ENCODE data around the gene CCNC. TPM values are rescaled to one million over a fixed set of nuclear protein-coding genes. Genes with fewer than 3 reads are reported as not detected.

The CCNC gene
- total and polyA plus RNA-seq, 4 donors = 24.4 to 40.4 (median 37.7) TPM

DNA sequence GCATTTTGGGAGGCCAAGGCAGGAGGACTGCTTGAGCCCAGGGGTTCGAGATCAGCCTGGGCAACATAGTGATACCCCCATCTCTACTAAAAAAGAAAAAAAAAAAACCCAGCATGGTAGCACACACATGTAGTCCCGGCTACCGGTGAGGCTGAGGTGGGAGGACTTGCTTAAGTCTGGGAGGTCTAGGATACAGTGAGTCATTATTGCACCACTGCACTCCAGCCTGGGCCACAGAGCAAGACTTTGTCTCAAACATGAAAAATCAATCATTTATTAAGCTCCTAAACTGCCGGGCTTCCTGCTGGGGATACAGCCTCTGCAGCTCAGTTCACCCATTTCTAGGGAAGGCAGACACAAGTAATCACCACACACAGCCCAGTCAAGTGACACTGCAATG is 45.9 kb downstream of the CCNC start:
- WGBS, 2 donors = 88 to 92% methylated on average over 4 of the region's 4 CpGs

DNA sequence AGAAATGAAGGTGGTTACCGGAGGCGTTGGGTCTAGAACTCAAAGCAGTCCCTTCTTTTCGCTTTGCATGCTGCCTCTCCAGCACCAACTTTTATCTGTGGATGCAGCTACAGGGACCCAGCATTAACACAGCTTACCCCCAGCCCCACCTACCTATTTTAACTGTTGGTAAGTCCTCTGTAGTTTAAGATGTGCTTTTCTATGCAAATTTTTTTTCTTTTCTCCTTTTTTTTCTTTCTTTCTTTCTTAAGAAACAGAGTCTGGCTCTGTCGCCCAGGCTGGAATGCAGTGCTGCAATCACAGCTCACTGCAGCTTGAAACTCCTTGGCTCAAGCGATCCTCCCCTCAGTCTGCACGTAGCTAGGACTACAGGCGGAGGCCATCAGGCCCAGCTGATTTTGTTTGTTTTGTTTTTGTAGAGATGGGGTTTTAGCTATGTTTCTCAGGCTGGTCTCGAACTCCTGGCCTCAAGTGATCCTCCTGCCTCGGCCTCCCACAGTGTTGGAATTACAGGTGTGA is 46.8 kb downstream of the CCNC start:
- Histone ChIP-seq H3K27me3 (ENCODE audit: control insufficient read depth in 1 of 2, insufficient read depth in 2 of 2, low read length in 1 of 2) (no peaks in the 10 kb centered on the region), H3K4me3 (ENCODE audit: low read length in 2 of 2) (peak overlapping the region; percentile 74 to 76), H3K9me3 (ENCODE audit: control insufficient read depth, low read length) (no peaks in the 10 kb centered on the region), H3K27ac (ENCODE audit: low read depth in 1 of 2, low read length in 2 of 2) (peak overlapping the region; percentile 54 to 85), H3K36me3 (ENCODE audit: control insufficient read depth in 1 of 2, insufficient read depth in 2 of 2, low read length in 1 of 2) (no peaks in the 10 kb centered on the region), H3K4me1 (ENCODE audit: control insufficient read depth in 1 of 2, insufficient read depth in 2 of 2, low read length in 2 of 2) (no peaks in the 10 kb centered on the region)
- intact Hi-C loops (cut with DNase I) = loop anchor here (5.0 kb wide), 1 partner anchor 46 kb away; the partner anchor contains the start of gene CCNC (in 2 of the 2)
- peak in 1 of 2 donors; percentile 63 for DNase-seq
- WGBS, 2 donors = 11 to 15% methylated on average over 9 of the region's 9 CpGs
- ATAC-seq (ENCODE audit: low FRiP score) = peak; percentile 75

More for the DNA sequence above, 45.9 kb downstream of the CCNC start:
- Histone ChIP-seq H3K4me3 (ENCODE audit: low read length in 2 of 2) (no peak overlapping the region), H3K36me3 (ENCODE audit: control insufficient read depth in 1 of 2, insufficient read depth in 2 of 2, low read length in 1 of 2) (no peaks in the 10 kb centered on the region), H3K27ac (ENCODE audit: low read depth in 1 of 2, low read length in 2 of 2) (no peak overlapping the region), H3K4me1 (ENCODE audit: control insufficient read depth in 1 of 2, insufficient read depth in 2 of 2, low read length in 2 of 2) (no peaks in the 10 kb centered on the region), H3K27me3 (ENCODE audit: control insufficient read depth in 1 of 2, insufficient read depth in 2 of 2, low read length in 1 of 2) (no peaks in the 10 kb centered on the region), H3K9me3 (ENCODE audit: control insufficient read depth, low read length) (no peaks in the 10 kb centered on the region)
- intact Hi-C loops (cut with DNase I) = loop anchor here (5.0 kb wide), 1 partner anchor 45 kb away; the partner anchor contains the start of gene CCNC (in 2 of the 2)
- DNase-seq = no peak
- ATAC-seq (ENCODE audit: low FRiP score) = no peak

DNA sequence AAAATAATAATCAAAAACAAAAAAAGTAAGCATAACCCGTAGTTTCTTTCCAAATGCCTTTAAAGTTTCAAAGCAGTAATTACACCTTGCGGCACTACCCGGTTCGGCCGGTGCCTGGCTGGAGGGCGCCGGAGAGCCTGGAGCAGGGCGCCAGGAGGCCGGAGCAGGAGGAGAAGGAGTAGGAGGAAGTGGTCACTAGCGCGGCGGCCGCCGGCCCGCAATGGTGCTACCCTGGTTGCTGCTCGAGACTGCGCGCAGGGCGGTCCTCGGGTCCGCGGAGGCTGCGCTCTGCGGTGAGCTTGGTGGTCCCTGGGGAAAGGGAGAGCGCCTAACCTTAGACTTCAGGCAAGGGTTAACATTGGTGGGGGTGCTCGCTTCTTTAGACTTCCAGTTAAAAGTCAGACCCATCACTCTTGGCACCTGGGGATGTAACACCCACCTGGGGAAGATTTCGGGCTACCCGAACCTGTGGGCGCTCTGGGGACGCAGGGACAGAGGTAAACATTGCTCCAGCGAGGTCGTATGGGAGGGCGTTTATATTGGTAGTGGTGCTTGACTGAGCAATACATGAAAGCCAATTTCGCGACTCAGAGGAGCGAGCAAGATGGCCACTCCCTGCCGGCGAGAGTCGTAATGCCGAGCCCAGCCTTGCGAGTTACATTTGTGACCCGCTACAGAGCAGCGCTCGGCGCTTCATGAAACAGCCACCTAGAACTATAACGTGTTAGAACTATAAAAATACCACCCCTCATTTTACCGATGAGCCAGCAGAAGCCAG is 47.4 kb downstream of the CCNC start:
- 0% methylated on average over 47 of the region's 47 CpGs for WGBS, 2 donors
- Histone ChIP-seq H3K4me1 (ENCODE audit: control insufficient read depth in 1 of 2, insufficient read depth in 2 of 2, low read length in 2 of 2) (no peaks in the 10 kb centered on the region), H3K27ac (ENCODE audit: low read depth in 1 of 2, low read length in 2 of 2) (peak overlapping the region; percentile 54 to 85), H3K4me3 (ENCODE audit: low read length in 2 of 2) (peak overlapping the region; percentile 74 to 76), H3K27me3 (ENCODE audit: control insufficient read depth in 1 of 2, insufficient read depth in 2 of 2, low read length in 1 of 2) (no peaks in the 10 kb centered on the region), H3K36me3 (ENCODE audit: control insufficient read depth in 1 of 2, insufficient read depth in 2 of 2, low read length in 1 of 2) (no peaks in the 10 kb centered on the region), H3K9me3 (ENCODE audit: control insufficient read depth, low read length) (no peaks in the 10 kb centered on the region)
- intact Hi-C loops (cut with DNase I) = loop anchor here (5.0 kb wide), 1 partner anchor 46 kb away; the partner anchor contains the start of gene CCNC (in 2 of the 2)
- DNase-seq = peak; percentile 90 to 93
- peak; percentile 98 for ATAC-seq (ENCODE audit: low FRiP score)

DNA sequence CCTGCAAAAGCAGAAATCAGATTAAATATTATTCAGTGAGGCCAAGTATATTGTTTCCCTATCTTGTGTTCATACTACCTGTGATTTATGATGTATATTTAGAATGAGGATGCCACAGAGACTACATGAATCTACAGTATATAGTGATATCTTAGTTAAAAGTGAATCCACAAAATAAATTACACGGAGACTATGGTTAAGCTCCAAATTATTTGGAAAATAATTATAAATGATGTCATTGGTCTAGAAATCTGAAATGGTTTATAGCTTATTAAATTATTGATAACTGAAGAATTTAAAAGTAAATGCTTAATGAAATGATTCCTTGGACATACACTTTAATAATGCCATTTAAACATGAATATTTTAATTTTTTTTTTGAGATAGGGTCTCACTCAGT is 49.0 kb downstream of the CCNC start:
- ATAC-seq (ENCODE audit: low FRiP score) = no peak
- no peaks in the 10 kb centered on the region for H3K9me3 ChIP-seq (ENCODE audit: control insufficient read depth, low read length)
- no peaks in the 10 kb centered on the region for H3K27me3 ChIP-seq (ENCODE audit: control insufficient read depth in 1 of 2, insufficient read depth in 2 of 2, low read length in 1 of 2)
- no peak overlapping the region for H3K4me3 ChIP-seq (ENCODE audit: low read length in 2 of 2)
- DNase-seq = no peak
- H3K36me3 ChIP-seq (ENCODE audit: control insufficient read depth in 1 of 2, insufficient read depth in 2 of 2, low read length in 1 of 2) = no peaks in the 10 kb centered on the region
- H3K4me1 ChIP-seq (ENCODE audit: control insufficient read depth in 1 of 2, insufficient read depth in 2 of 2, low read length in 2 of 2) = no peaks in the 10 kb centered on the region
- 94% methylated on average over 1 of the region's 1 CpG for WGBS, 2 donors
- no peak overlapping the region for H3K27ac ChIP-seq (ENCODE audit: low read depth in 1 of 2, low read length in 2 of 2)
- intact Hi-C loops (cut with DNase I) = no loop called here

DNA sequence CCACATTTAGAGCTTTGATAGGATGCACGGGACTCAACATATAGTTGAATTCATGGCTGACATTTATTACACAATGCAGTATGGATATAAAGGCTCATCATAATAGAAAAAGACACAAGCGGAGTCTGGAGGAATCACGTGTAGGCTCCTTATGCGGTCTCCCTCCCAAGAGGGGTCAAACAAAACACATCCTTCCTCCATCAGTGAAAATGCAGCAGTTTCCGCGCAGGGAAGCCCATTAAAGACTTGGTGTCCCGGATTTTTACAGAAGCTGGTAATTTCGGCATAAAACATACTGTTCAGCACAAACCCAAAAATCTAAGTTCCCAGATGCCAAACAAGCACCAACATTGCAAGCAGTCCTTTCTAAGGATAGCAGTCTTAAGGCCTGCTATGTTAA is 54.4 kb downstream of the CCNC start:
- no peaks in the 10 kb centered on the region for H3K9me3 ChIP-seq (ENCODE audit: control insufficient read depth, low read length)
- H3K4me1 ChIP-seq (ENCODE audit: control insufficient read depth in 1 of 2, insufficient read depth in 2 of 2, low read length in 2 of 2) = peaks cover 0 to 1% of the 10 kb centered on the region in 2 donors
- H3K36me3 ChIP-seq (ENCODE audit: control insufficient read depth in 1 of 2, insufficient read depth in 2 of 2, low read length in 1 of 2) = no peaks in the 10 kb centered on the region
- ATAC-seq (ENCODE audit: low FRiP score) (no peak), DNase-seq (no peak)
- no peak overlapping the region for H3K27ac ChIP-seq (ENCODE audit: low read depth in 1 of 2, low read length in 2 of 2)
- peak overlapping the region; percentile 4 to 29 for H3K4me3 ChIP-seq (ENCODE audit: low read length in 2 of 2)
- intact Hi-C loops (cut with DNase I) = loop anchor here in 1 of 2 donors (5.0 kb wide), 1 partner anchor 82 kb away; no protein-coding TSS in a partner anchor
- H3K27me3 ChIP-seq (ENCODE audit: control insufficient read depth in 1 of 2, insufficient read depth in 2 of 2, low read length in 1 of 2) = no peaks in the 10 kb centered on the region
- WGBS, 2 donors = 73 to 83% methylated on average over 8 of the region's 8 CpGs

DNA sequence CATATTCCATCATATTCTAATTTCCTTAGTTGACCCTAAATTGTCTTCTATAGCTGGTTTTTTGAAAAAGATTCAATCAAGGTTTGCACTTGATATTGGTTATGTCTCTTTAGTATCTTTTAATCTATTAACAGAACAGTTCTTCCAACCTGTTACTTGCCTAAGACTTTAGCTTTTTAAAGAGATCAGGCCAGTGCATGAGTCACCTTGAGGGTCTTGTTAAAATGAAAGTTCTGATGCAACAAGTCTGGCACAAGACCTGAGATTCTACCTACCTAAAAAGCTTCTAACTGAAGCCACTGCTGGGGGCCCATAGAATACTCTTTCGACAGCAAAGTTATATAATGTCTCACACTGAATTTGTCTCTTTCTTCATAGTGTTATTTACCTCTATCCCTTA is 56.4 kb downstream of the CCNC start:
- H3K9me3 ChIP-seq (ENCODE audit: control insufficient read depth, low read length) = no peaks in the 10 kb centered on the region
- H3K27me3 ChIP-seq (ENCODE audit: control insufficient read depth in 1 of 2, insufficient read depth in 2 of 2, low read length in 1 of 2) = no peaks in the 10 kb centered on the region
- WGBS, 2 donors = 95 to 99% methylated on average over 1 of the region's 1 CpG

DNA sequence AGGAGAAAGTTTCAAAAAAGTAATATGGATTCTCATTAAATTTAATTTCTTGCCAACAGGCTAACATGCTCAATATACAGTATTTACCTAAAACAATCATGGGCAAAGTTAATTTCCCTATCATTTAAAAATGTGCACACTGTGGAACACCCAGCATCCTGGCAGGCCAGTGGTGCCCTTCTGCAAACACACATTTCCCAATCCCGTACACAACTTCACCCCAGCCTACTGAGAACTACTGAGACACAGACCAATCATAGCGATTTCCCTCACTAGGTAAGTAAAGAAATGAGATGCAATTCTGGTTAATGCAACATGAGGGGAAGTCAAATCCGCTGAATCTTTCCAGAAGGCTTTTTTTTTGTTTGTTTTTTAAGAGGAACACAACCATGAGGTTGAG is 60.8 kb downstream of the CCNC start:
- Histone ChIP-seq H3K9me3 (ENCODE audit: control insufficient read depth, low read length) (no peaks in the 10 kb centered on the region), H3K4me3 (ENCODE audit: low read length in 2 of 2) (no peak overlapping the region), H3K4me1 (ENCODE audit: control insufficient read depth in 1 of 2, insufficient read depth in 2 of 2, low read length in 2 of 2) (no peaks in the 10 kb centered on the region), H3K27me3 (ENCODE audit: control insufficient read depth in 1 of 2, insufficient read depth in 2 of 2, low read length in 1 of 2) (no peaks in the 10 kb centered on the region), H3K36me3 (ENCODE audit: control insufficient read depth in 1 of 2, insufficient read depth in 2 of 2, low read length in 1 of 2) (peaks cover 0 to 2% of the 10 kb centered on the region in 2 donors), H3K27ac (ENCODE audit: low read depth in 1 of 2, low read length in 2 of 2) (no peak overlapping the region)
- intact Hi-C loops (cut with DNase I) = no loop called here
- DNase-seq (no peak), ATAC-seq (ENCODE audit: low FRiP score) (no peak)
- 92 to 95% methylated on average over 3 of the region's 3 CpGs for WGBS, 2 donors

More for the DNA sequence above, 56.4 kb downstream of the CCNC start:
- H3K4me1 ChIP-seq (ENCODE audit: control insufficient read depth in 1 of 2, insufficient read depth in 2 of 2, low read length in 2 of 2) = peaks cover 0 to 1% of the 10 kb centered on the region in 2 donors
- no peak for DNase-seq
- intact Hi-C loops (cut with DNase I) = loop anchor here in 1 of 2 donors (5.0 kb wide), 1 partner anchor 80 kb away; no protein-coding TSS in a partner anchor
- H3K36me3 ChIP-seq (ENCODE audit: control insufficient read depth in 1 of 2, insufficient read depth in 2 of 2, low read length in 1 of 2) = no peaks in the 10 kb centered on the region
- no peak for ATAC-seq (ENCODE audit: low FRiP score)
- no peak overlapping the region for H3K4me3 ChIP-seq (ENCODE audit: low read length in 2 of 2)
- H3K27ac ChIP-seq (ENCODE audit: low read depth in 1 of 2, low read length in 2 of 2) = no peak overlapping the region

DNA sequence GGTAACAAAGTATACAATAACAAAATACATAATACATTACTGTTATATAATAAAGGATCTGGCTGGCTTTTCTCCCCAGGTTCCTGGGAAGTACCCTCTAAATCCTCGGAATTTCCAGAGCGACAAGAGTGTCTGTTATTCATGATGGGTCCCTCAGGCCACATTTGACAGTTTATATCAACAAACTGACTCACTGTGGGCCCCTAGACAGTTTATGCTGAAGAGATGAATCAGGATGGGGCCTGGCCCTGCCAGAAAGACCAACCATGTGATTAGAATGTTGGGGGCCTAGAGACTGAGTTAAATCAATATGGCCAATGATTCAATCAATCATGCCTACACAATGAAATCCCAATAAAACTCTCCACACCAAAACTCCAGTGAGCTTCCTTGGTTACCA is 66.7 kb downstream of the CCNC start:
- Histone ChIP-seq H3K4me1 (ENCODE audit: control insufficient read depth in 1 of 2, insufficient read depth in 2 of 2, low read length in 2 of 2) (no peaks in the 10 kb centered on the region), H3K27me3 (ENCODE audit: control insufficient read depth in 1 of 2, insufficient read depth in 2 of 2, low read length in 1 of 2) (no peaks in the 10 kb centered on the region), H3K9me3 (ENCODE audit: control insufficient read depth, low read length) (no peaks in the 10 kb centered on the region), H3K27ac (ENCODE audit: low read depth in 1 of 2, low read length in 2 of 2) (no peak overlapping the region), H3K4me3 (ENCODE audit: low read length in 2 of 2) (no peak overlapping the region), H3K36me3 (ENCODE audit: control insufficient read depth in 1 of 2, insufficient read depth in 2 of 2, low read length in 1 of 2) (peaks cover 0 to 3% of the 10 kb centered on the region in 2 donors)
- no peak for ATAC-seq (ENCODE audit: low FRiP score)
- 58 to 75% methylated on average over 2 of the region's 2 CpGs for WGBS, 2 donors
- no peak for DNase-seq
- intact Hi-C loops (cut with DNase I) = no loop called here
